Measurements from ENCODE around the gene PNPLA5. TPM values are rescaled to one million over a fixed set of nuclear protein-coding genes. Genes with fewer than 3 reads are reported as not detected.

PNPLA5 gene, protein sequence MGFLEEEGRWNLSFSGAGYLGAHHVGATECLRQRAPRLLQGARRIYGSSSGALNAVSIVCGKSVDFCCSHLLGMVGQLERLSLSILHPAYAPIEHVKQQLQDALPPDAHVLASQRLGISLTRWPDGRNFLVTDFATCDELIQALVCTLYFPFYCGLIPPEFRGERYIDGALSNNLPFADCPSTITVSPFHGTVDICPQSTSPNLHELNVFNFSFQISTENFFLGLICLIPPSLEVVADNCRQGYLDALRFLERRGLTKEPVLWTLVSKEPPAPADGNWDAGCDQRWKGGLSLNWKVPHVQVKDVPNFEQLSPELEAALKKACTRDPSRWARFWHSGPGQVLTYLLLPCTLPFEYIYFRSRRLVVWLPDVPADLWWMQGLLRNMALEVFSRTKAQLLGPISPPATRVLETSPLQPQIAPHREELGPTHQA
- polyA plus RNA-seq (2013, experiment 1 of 2): not detected
- polyA plus RNA-seq (2013, experiment 2 of 2): not detected

DNA sequence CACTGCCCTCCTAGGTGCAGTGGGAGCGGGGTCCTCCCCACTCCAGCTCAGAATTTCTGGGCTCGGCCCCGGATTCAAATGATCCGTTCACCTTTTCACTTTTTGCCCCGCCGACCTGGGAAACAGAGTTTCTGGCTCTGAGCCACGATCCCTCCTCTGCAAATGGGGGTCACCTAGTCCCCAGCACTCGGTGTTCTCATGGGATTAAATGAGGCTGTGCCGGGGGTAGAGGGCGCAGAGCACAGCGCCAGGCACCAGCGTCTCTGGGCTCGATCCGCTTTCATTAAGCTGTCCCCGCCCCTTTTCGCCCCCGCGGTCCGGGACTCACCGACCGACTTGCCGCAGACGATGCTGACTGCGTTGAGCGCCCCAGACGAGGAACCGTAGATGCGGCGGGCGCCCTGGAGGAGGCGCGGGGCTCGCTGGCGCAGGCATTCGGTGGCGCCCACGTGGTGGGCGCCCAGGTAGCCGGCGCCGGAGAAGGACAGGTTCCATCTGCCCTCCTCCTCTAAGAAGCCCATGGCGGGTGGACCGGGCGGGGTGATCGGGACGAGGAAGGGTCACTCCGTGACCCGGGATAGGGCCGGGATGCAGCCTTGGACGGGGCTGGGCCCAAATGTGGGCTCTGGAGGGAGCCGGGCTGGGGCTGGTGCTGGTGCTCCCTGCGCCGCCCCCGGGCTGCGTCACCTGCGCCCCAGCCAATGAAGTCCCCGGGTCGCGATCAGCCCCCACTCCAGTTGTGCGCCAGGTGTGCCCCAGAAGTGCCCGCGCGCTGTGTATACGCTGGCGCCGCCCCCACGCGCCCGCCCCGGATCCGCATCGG lies at the start of gene PNPLA5:
Gene PNPLA5, minus strand, starts transcription at position 654 of the 823 bp plus-strand sequence. Its CDS starts 133 bp downstream, at position 521.
- H3K36me3 ChIP-seq (ENCODE audit: control insufficient read depth, insufficient read depth, low read length): no peaks in the 10 kb centered on the region
- H3K4me3 ChIP-seq (ENCODE audit: extremely low read depth, insufficient read depth, low read length, poor library complexity, severe bottlenecking): no peak within 1 kb of the TSS
- H3K4me1 ChIP-seq (ENCODE audit: control insufficient read depth, insufficient read depth, low read length, poor library complexity, severe bottlenecking): peaks cover 7% of the 10 kb centered on the region
- H3K27ac ChIP-seq (ENCODE audit: low read depth, low read length, severe bottlenecking): no peak within 1 kb of the TSS
- no peaks in the 10 kb centered on the region for H3K9me3 ChIP-seq (ENCODE audit: control insufficient read depth, low read length)
- WGBS, 2 experiments (ENCODE audit: insufficient coverage in 2 of 2): 4 to 5% methylated on average over 54 to 64 of the region's 72 CpGs

DNA sequence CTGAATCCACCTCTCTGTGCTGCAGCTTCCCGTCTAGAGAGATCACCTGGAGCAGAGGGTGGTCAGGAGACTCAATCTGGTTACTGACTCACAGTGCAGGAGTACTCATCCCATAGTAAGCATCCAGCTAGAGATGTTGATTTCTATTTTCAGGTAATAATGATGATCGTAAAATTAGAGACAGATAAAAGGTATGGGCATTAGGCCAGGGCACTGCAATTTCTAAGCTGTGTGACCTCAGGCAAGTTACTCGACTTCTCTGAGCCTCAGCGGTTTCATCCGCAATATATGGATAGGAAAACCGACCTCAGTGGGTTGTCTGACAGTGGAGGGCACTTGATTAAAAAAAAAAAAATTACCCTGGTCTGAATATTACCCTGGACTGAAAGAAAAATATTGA lies 49.6 kb upstream of the PNPLA5 start:
- 95 to 100% methylated on average over 5 to 6 of the region's 6 CpGs for WGBS, 2 experiments (ENCODE audit: insufficient coverage in 2 of 2)
- no peak overlapping the region for H3K4me3 ChIP-seq (ENCODE audit: extremely low read depth, insufficient read depth, low read length, poor library complexity, severe bottlenecking)
- H3K9me3 ChIP-seq (ENCODE audit: control insufficient read depth, low read length): no peaks in the 10 kb centered on the region
- peaks cover 99% of the 10 kb centered on the region for H3K36me3 ChIP-seq (ENCODE audit: control insufficient read depth, insufficient read depth, low read length)
- peaks cover 3% of the 10 kb centered on the region for H3K4me1 ChIP-seq (ENCODE audit: control insufficient read depth, insufficient read depth, low read length, poor library complexity, severe bottlenecking)
- H3K27ac ChIP-seq (ENCODE audit: low read depth, low read length, severe bottlenecking): no peak overlapping the region

DNA sequence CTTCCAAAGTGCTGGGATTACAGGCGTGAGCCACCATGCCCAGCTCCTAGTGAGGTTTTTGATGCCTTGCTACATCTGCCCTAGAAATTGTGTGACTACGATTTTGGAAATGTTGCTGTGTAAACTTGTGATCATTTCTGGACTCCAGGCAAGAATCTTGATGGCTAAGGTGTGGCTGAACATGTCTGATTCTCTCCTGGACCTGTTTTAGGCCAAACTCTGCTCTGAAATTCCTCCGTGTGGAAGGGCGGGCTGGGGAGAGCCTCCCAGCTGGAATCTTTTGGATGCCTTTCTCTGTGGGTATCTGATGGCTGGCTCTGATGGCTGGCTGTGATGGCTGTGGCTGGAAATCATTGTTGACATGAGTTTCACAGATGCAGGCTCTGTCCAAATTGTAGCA lies 40.0 kb upstream of the PNPLA5 start:
- 80 to 83% methylated on average over 4 of the region's 4 CpGs for WGBS, 2 experiments (ENCODE audit: insufficient coverage in 2 of 2)
- Histone ChIP-seq H3K9me3 (ENCODE audit: control insufficient read depth, low read length) (no peaks in the 10 kb centered on the region), H3K27ac (ENCODE audit: low read depth, low read length, severe bottlenecking) (no peak overlapping the region), H3K4me1 (ENCODE audit: control insufficient read depth, insufficient read depth, low read length, poor library complexity, severe bottlenecking) (no peaks in the 10 kb centered on the region), H3K36me3 (ENCODE audit: control insufficient read depth, insufficient read depth, low read length) (peaks cover 95% of the 10 kb centered on the region), H3K4me3 (ENCODE audit: extremely low read depth, insufficient read depth, low read length, poor library complexity, severe bottlenecking) (no peak overlapping the region)

DNA sequence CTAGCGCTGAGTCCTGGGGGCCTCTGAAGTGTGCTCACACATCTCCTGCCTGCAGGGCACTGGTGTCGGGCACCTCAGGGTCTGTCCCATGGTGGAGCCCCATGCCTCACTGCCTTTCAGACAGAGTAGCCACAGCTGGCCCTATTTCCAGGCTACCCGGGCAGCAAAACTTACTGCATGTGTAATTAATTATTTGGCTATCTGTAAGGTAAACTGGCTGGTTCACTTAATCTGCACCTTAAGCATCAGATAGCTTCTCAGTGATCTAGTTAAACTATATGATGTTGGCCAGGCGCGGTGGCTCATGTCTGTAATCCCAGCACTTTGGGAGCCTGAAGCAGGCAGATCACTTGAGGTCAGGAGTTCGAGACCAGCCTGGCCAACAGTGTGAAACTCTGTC lies 37.1 kb upstream of the PNPLA5 start:
- WGBS, 2 experiments (ENCODE audit: insufficient coverage in 2 of 2): 89 to 96% methylated on average over 5 to 6 of the region's 6 CpGs
- no peaks in the 10 kb centered on the region for H3K9me3 ChIP-seq (ENCODE audit: control insufficient read depth, low read length)
- H3K27ac ChIP-seq (ENCODE audit: low read depth, low read length, severe bottlenecking): no peak overlapping the region
- peaks cover 73% of the 10 kb centered on the region for H3K36me3 ChIP-seq (ENCODE audit: control insufficient read depth, insufficient read depth, low read length)
- H3K4me1 ChIP-seq (ENCODE audit: control insufficient read depth, insufficient read depth, low read length, poor library complexity, severe bottlenecking): peaks cover 15% of the 10 kb centered on the region
- H3K4me3 ChIP-seq (ENCODE audit: extremely low read depth, insufficient read depth, low read length, poor library complexity, severe bottlenecking): no peak overlapping the region

DNA sequence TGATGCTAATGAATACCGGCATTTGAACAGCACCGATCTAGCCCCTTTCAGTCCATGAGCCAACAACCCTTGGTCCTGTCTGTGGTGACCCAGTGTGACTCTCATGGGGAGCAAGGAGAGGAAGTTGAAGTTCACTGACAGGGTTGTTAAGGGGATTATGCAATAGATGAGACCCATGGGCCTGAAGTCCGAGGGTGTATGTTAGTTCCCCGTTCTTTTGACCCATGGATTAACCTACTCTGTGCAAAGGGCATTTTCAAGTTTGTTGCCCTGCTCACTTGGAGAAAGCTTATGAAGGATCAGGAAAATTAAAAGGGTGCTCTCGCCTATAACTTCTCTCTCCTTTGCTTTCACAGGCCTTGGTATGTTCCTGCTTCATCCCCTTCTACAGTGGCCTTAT lies 36.7 kb upstream of the PNPLA5 start:
- H3K27ac ChIP-seq (ENCODE audit: low read depth, low read length, severe bottlenecking): no peak overlapping the region
- 88 to 99% methylated on average over 5 of the region's 5 CpGs for WGBS, 2 experiments (ENCODE audit: insufficient coverage in 2 of 2)
- H3K9me3 ChIP-seq (ENCODE audit: control insufficient read depth, low read length): no peaks in the 10 kb centered on the region
- H3K4me1 ChIP-seq (ENCODE audit: control insufficient read depth, insufficient read depth, low read length, poor library complexity, severe bottlenecking): peaks cover 15% of the 10 kb centered on the region
- no peak overlapping the region for H3K4me3 ChIP-seq (ENCODE audit: extremely low read depth, insufficient read depth, low read length, poor library complexity, severe bottlenecking)
- H3K36me3 ChIP-seq (ENCODE audit: control insufficient read depth, insufficient read depth, low read length): peaks cover 68% of the 10 kb centered on the region

DNA sequence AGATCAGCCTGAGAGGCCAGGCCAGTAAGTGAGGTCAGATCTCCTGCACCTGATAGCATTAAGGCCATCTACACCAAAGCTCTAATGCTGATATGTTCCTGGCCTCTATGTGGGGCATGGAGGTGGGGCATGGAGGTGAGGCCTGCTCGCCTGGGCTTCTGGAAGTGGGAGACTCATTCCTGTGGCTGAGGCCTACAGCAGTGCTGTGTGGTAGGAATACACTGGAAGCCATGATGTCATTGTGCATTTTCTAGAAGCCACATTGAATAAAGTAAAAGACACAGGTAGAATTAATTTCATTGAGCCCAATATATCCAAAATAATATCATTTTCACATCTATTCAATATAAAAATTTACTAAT lies 34.5 kb upstream of the PNPLA5 start:
- no peaks in the 10 kb centered on the region for H3K9me3 ChIP-seq (ENCODE audit: control insufficient read depth, low read length)
- H3K36me3 ChIP-seq (ENCODE audit: control insufficient read depth, insufficient read depth, low read length): peaks cover 47% of the 10 kb centered on the region
- H3K27ac ChIP-seq (ENCODE audit: low read depth, low read length, severe bottlenecking): no peak overlapping the region
- WGBS, 2 experiments (ENCODE audit: insufficient coverage in 2 of 2): 90% methylated on average over 1 of the region's 1 CpG; no CpG with 5 or more reads in 1 of the 2 experiments
- peaks cover 31% of the 10 kb centered on the region for H3K4me1 ChIP-seq (ENCODE audit: control insufficient read depth, insufficient read depth, low read length, poor library complexity, severe bottlenecking)
- no peak overlapping the region for H3K4me3 ChIP-seq (ENCODE audit: extremely low read depth, insufficient read depth, low read length, poor library complexity, severe bottlenecking)

DNA sequence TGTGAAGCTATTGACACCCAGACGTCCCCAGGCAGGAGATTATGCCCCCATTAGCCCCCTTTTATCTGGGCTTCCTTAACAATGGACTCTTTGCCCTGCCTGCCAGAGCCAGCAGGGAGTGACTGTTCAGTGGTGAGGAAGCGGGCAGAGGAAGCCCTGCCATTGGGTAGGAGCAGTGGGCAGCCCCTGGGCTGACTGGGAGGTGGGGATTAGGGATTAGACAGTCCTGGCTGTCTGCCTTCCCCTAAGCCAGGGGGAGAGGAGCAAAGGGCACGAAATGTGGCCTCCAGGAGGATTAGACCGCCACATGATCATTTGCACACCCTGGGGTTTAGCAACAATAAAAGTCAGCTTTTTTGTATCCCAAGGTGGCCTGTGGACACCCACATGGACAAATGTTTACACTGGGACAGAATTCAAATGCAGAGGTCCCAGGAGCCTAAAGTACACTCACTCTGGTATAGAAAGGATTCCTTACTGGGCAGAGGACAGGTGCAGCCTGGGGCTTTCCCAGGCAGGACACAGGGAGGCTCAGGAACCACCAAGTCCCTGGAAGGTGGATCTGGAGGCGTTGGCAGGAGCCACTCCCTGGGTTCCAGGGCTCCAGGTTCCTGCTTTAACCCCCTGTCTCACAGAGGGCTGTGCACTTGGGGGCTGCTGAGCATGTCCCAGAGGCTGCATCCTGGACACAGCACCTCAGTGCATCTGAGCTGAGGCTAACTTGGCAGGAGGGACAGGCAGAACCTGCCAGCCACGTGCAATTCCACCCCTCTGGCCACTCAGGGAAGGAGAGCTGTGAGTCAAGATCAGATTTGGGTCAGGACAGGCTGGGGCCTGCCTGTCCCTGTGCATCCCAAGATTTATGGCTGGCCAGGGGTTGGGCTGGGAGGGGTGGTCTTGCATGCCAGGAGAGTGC lies 33.9 kb upstream of the PNPLA5 start:
- Histone ChIP-seq H3K27ac (ENCODE audit: low read depth, low read length, severe bottlenecking) (peak overlapping the region; percentile 62), H3K4me3 (ENCODE audit: extremely low read depth, insufficient read depth, low read length, poor library complexity, severe bottlenecking) (peak overlapping the region; percentile 90), H3K9me3 (ENCODE audit: control insufficient read depth, low read length) (no peaks in the 10 kb centered on the region), H3K4me1 (ENCODE audit: control insufficient read depth, insufficient read depth, low read length, poor library complexity, severe bottlenecking) (peaks cover 34% of the 10 kb centered on the region), H3K36me3 (ENCODE audit: control insufficient read depth, insufficient read depth, low read length) (peaks cover 42% of the 10 kb centered on the region)
- 41 to 70% methylated on average over 5 of the region's 6 CpGs for WGBS, 2 experiments (ENCODE audit: insufficient coverage in 2 of 2)

DNA sequence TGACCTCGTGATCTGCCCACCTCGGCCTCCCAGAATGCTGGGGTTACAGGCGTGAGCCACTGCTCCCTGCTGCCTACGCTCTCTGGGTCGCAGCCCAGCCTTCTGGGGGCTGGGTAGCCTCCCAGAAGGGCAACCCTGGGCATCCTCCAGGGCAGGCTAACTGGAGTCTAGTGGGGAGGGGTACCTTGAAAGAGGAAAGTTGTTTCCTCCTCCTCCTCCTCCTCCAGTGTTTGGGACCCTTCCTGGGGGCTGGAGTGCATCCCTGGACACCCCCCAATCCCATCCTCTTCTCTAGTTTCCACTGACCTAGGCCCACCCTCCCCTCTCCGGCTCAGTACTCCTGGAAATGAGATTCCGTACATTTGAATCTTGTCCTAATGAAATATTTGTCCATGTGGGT lies 33.1 kb upstream of the PNPLA5 start:
- Histone ChIP-seq H3K9me3 (ENCODE audit: control insufficient read depth, low read length) (no peaks in the 10 kb centered on the region), H3K27ac (ENCODE audit: low read depth, low read length, severe bottlenecking) (peak overlapping the region; percentile 62), H3K36me3 (ENCODE audit: control insufficient read depth, insufficient read depth, low read length) (peaks cover 34% of the 10 kb centered on the region), H3K4me1 (ENCODE audit: control insufficient read depth, insufficient read depth, low read length, poor library complexity, severe bottlenecking) (peaks cover 34% of the 10 kb centered on the region), H3K4me3 (ENCODE audit: extremely low read depth, insufficient read depth, low read length, poor library complexity, severe bottlenecking) (peak overlapping the region; percentile 90)
- WGBS, 2 experiments (ENCODE audit: insufficient coverage in 2 of 2): 0 to 16% methylated on average over 2 to 4 of the region's 7 CpGs

DNA sequence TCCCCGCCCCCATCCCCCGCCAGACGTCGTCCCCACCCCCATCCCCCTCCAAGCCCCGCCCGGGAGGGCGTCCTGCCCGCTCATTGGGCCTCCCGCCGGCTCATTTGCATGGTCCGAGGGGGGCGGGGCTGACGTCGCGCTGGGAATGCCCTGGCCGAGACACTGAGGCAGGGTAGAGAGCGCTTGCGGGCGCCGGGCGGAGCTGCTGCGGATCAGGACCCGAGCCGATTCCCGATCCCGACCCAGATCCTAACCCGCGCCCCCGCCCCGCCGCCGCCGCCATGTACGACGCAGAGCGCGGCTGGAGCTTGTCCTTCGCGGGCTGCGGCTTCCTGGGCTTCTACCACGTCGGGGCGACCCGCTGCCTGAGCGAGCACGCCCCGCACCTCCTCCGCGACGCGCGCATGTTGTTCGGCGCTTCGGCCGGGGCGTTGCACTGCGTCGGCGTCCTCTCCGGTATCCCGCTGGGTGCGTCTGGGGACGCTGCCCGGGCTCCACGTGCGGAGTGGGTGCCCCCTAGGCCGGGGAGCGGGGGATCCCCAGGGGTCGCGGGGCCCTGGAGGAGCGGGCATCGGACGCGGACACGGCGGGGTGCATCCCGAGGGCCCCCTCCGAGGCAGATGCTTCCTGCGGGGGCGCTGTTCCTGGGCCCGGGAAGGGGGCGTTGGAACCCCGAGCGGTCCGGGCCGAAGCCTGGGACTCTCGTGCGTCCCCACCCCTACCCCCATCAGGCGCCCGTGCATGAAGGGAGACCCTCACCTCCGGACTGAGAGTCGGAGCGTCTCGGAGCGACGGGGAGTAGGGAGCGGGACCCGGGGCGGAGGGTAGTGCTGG lies 32.0 kb upstream of the PNPLA5 start, which contains the start of gene PNPLA3:
Gene PNPLA3, plus strand, starts transcription at position 175 of the 834 bp plus-strand sequence. Its CDS starts 107 bp downstream, at position 282.
- Histone ChIP-seq H3K4me1 (ENCODE audit: control insufficient read depth, insufficient read depth, low read length, poor library complexity, severe bottlenecking) (peaks cover 34% of the 10 kb centered on the region), H3K9me3 (ENCODE audit: control insufficient read depth, low read length) (no peaks in the 10 kb centered on the region), H3K36me3 (ENCODE audit: control insufficient read depth, insufficient read depth, low read length) (peaks cover 25% of the 10 kb centered on the region), H3K27ac (ENCODE audit: low read depth, low read length, severe bottlenecking) (peak within 1 kb of the TSS; percentile 72), H3K4me3 (ENCODE audit: extremely low read depth, insufficient read depth, low read length, poor library complexity, severe bottlenecking) (peak within 1 kb of the TSS; percentile 90)
- whole genome bisulfite sequencing, 2 experiments (ENCODE audit: insufficient coverage in 2 of 2): 0 to 1% methylated on average over 36 to 71 of the region's 100 CpGs
